ENCODE results near the gene NDUFB2.
A peak's percentile ranks its signal among the peaks of the same experiment; 100 is the strongest.
"Not testable (repeated sequence)": the region's sequence is repeated elsewhere in the genome, so short reads cannot be mapped to it uniquely, and the experiment has no call there.

NDUFB2 gene

GRCh38 chr7:140696680-140697446, at the start of gene NDUFB2:
TSS of gene NDUFB2 (plus strand) at chr7:140696708. CDS start at chr7:140696745, 37 bp downstream.
- peak within 1 kb of the TSS; percentile 76 for H3K27ac ChIP-seq
- DNase-seq (ENCODE audit: low read depth, low spot score): peak; percentile 31

GRCh38 chr7:140646931-140647647, 49.4 kb upstream of the NDUFB2 start:
- DNase-seq (ENCODE audit: low read depth, low spot score): no peak
- H3K27ac ChIP-seq: no peak overlapping the region

GRCh38 chr7:140649556-140650205, 46.8 kb upstream of the NDUFB2 start:
- no peak for DNase-seq (ENCODE audit: low read depth, low spot score)
- no peak overlapping the region for H3K27ac ChIP-seq

- no peak for DNase-seq (ENCODE audit: low read depth, low spot score)
- no peak overlapping the region for H3K27ac ChIP-seq
Observed at GRCh38 chr7:140650367-140650766, 46.1 kb upstream of the NDUFB2 start.

- DNase-seq (ENCODE audit: low read depth, low spot score): no peak
Observed at GRCh38 chr7:140653319-140654108, 43.0 kb upstream of the NDUFB2 start.

GRCh38 chr7:140654109-140654387, 42.5 kb upstream of the NDUFB2 start:
- H3K27ac ChIP-seq: no peak overlapping the region
- DNase-seq (ENCODE audit: low read depth, low spot score): no peak

More at GRCh38 chr7:140653319-140654108, 43.0 kb upstream of the NDUFB2 start:
- H3K27ac ChIP-seq: no peak overlapping the region

GRCh38 chr7:140654661-140655060, 41.8 kb upstream of the NDUFB2 start:
- no peak for DNase-seq (ENCODE audit: low read depth, low spot score)
- no peak overlapping the region for H3K27ac ChIP-seq

- H3K27ac ChIP-seq: no peak overlapping the region
- no peak for DNase-seq (ENCODE audit: low read depth, low spot score)
Observed at GRCh38 chr7:140655511-140656408, 40.7 kb upstream of the NDUFB2 start.

GRCh38 chr7:140656548-140657515, 39.7 kb upstream of the NDUFB2 start:
- no peak overlapping the region for H3K27ac ChIP-seq
- peak; percentile 63 for DNase-seq (ENCODE audit: low read depth, low spot score)

- DNase-seq (ENCODE audit: low read depth, low spot score): no peak
- H3K27ac ChIP-seq: no peak overlapping the region
Observed at GRCh38 chr7:140657891-140658290, 38.6 kb upstream of the NDUFB2 start.

- no peak overlapping the region for H3K27ac ChIP-seq
- no peak for DNase-seq (ENCODE audit: low read depth, low spot score)
Observed at GRCh38 chr7:140659856-140660255, 36.7 kb upstream of the NDUFB2 start.

- DNase-seq (ENCODE audit: low read depth, low spot score): no peak
- no peak overlapping the region for H3K27ac ChIP-seq
Observed at GRCh38 chr7:140661124-140661523, 35.4 kb upstream of the NDUFB2 start.

GRCh38 chr7:140662938-140663337, 33.6 kb upstream of the NDUFB2 start:
- DNase-seq (ENCODE audit: low read depth, low spot score); H3K27ac ChIP-seq: not testable (repeated sequence)

- H3K27ac ChIP-seq: no peak overlapping the region
- DNase-seq (ENCODE audit: low read depth, low spot score): no peak
Observed at GRCh38 chr7:140667476-140667875, 29.0 kb upstream of the NDUFB2 start.

- no peak for DNase-seq (ENCODE audit: low read depth, low spot score)
- H3K27ac ChIP-seq: no peak overlapping the region
Observed at GRCh38 chr7:140668641-140669040, 27.9 kb upstream of the NDUFB2 start.

GRCh38 chr7:140669352-140669751, 27.2 kb upstream of the NDUFB2 start:
- H3K27ac ChIP-seq: no peak overlapping the region
- no peak for DNase-seq (ENCODE audit: low read depth, low spot score)

- not testable (repeated sequence) for H3K27ac ChIP-seq; DNase-seq (ENCODE audit: low read depth, low spot score)
Observed at GRCh38 chr7:140669862-140670261, 26.6 kb upstream of the NDUFB2 start.

- no peak for DNase-seq (ENCODE audit: low read depth, low spot score)
- no peak overlapping the region for H3K27ac ChIP-seq
Observed at GRCh38 chr7:140670343-140670935, 26.1 kb upstream of the NDUFB2 start.

All from epithelial cell of prostate (primary cell).